Activated CD4-positive, alpha-beta T cell treated with anti-CD3 and anti-CD28 coated beads, Interleukin-2, amount 10 ng/mL, durations not matched to agents 24 days and 14 days (primary cell): ENCODE data around the gene TMA7B. TPM values are rescaled to one million over a fixed set of nuclear protein-coding genes. Genes with fewer than 3 reads are reported as not detected.

Experiments used
- DNase-seq: peaks from one replicate; pipeline ENCODE4 v3.0.0; 2022
- H3K27ac Mint-ChIP-seq: one replicate; pipeline ENCODE4 v1.8.0; 2022; ENCODE audit warnings: mild to moderate bottlenecking, mixed read lengths
- H3K27me3 Mint-ChIP-seq: one replicate; pipeline ENCODE4 v1.8.0; 2022; ENCODE audit warnings: mixed read lengths
- H3K36me3 Mint-ChIP-seq: one replicate; pipeline ENCODE4 v1.8.0; 2022; ENCODE audit warnings: low read depth, mild to moderate bottlenecking, mixed read lengths
- H3K4me1 Mint-ChIP-seq: one replicate; pipeline ENCODE4 v1.8.0; 2021; ENCODE audit warnings: mixed read lengths
- H3K4me3 Mint-ChIP-seq: one replicate; pipeline ENCODE4 v1.8.0; 2022; ENCODE audit warnings: mild to moderate bottlenecking, moderate library complexity, mixed read lengths
- H3K9me3 Mint-ChIP-seq: one replicate; pipeline ENCODE4 v1.8.0; 2021; ENCODE audit warnings: mixed read lengths
- intact Hi-C: fragments of 100-400 bp; cut with micrococcal nuclease; formaldehyde crosslinking; loops from one replicate; pipeline ENCODE4 v1.15.1; 2023
- total RNA-seq: library from RNA; stranded (reverse); gene quantifications from 2 replicates; pipeline ENCODE4 v1.2.3, GENCODE V29; 2022

Gene TMA7B
- total RNA-seq, 1 donor from 2014 or later: 0.96 TPM

DNA sequence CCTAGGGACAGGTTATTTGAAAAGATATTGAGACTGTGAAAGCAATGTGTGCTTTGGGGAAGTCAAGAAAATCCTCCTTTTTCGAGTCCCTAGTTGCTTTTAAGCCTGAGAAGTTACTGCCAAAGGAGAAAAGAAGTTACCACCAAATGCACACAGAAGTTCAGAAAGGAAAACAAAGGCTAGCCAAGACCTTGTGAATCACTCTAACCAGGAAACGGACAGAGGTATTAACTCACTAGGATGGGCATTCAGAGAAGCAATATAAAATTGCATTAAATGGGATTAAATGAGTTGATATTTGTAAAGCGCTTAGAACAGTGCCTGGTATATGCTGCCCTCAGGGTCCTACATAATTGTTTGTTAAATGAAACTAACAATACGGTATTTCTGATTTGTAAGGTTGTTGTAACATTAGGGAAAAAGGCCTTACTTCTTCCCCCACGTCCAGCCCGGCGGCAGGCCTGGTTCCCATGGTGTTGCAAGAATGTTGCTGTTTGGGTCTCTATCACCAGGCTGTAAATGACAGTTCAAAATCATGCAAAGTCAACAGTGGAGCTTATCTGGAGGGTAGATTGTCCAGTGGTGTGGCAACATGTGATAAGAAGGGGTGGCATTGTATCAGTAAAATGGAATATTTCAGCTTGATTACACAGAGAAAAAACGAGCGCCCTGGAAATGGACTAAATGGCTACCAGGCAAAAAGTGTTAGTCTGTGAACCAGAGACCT lies 7.1 kb downstream of the TMA7B start:
- H3K4me3 Mint-ChIP-seq: no peak overlapping the region
- H3K27me3 Mint-ChIP-seq: no peaks in the 10 kb centered on the region
- intact Hi-C loops: no loop called here
- peaks cover 77% of the 10 kb centered on the region for H3K36me3 Mint-ChIP-seq
- no peaks in the 10 kb centered on the region for H3K9me3 Mint-ChIP-seq
- DNase-seq: no peak
- H3K4me1 Mint-ChIP-seq: no peaks in the 10 kb centered on the region
- no peak overlapping the region for H3K27ac Mint-ChIP-seq

DNA sequence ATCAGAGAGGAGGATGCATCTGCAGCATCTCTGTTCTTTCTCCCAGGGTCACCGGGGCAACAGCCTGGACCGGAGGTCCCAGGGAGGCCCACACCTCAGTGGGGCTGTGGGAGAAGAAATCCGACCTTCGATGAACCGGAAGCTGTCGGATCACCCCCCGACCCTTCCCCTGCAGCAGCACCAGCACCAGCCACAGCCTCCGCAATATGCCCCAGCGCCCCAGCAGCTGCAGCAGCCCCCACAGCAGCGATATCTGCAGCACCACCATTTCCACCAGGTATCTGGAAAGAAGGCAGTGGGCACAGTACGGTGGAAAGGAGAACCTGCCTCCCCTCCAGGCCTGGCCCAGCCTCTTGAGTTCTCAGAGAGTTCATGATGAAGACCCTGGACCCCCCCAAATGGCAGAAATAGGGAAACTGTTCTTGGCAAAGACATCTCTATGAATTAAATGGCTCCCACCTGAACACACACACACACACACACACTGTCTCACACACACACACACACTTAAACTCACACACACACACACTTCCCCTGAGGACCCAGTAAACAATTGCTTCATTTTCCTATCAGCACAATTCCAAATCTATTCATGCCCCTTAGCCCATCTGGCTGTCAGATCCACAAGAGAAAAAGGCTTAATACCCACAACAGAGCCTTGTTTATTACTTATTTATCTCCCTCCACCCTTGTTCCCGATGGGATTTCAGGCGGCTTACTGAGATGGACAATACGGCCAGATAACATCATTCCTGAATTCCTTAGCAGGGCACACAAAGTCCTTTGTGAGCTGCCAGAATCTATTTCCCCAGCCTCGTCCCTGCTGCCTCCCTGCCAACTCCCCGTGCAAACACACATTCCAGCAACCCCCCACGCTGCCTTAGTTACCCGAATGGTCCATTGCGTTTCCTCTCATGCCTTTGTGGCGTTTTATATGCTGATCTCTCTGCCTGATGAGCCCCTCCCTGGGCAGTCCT lies 8.1 kb downstream of the TMA7B start:
- Mint-ChIP-seq H3K27ac (no peak overlapping the region), H3K4me1 (no peaks in the 10 kb centered on the region), H3K4me3 (no peak overlapping the region), H3K36me3 (peaks cover 84% of the 10 kb centered on the region), H3K27me3 (no peaks in the 10 kb centered on the region), H3K9me3 (no peaks in the 10 kb centered on the region)
- DNase-seq: no peak
- intact Hi-C loops: no loop called here

DNA sequence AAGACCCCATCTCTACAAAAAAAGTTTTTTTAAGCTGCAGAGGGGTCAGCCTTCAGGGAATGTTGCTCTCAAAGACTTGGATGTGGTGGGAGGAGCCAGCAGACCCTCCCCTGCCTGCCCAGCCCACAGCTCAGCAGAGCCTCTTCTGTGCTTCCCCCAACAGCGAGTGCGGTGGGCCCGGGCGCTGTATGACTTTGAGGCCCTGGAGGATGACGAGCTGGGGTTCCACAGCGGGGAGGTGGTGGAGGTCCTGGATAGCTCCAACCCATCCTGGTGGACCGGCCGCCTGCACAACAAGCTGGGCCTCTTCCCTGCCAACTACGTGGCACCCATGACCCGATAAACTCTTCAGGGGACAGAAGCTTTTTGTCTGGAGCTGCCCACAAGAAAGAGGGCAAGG lies 10.5 kb downstream of the TMA7B start:
- Mint-ChIP-seq H3K27ac (no peak overlapping the region), H3K4me1 (no peaks in the 10 kb centered on the region), H3K36me3 (peaks cover 80% of the 10 kb centered on the region), H3K4me3 (no peak overlapping the region), H3K27me3 (no peaks in the 10 kb centered on the region), H3K9me3 (no peaks in the 10 kb centered on the region)
- DNase-seq: no peak
- intact Hi-C loops: no loop called here

DNA sequence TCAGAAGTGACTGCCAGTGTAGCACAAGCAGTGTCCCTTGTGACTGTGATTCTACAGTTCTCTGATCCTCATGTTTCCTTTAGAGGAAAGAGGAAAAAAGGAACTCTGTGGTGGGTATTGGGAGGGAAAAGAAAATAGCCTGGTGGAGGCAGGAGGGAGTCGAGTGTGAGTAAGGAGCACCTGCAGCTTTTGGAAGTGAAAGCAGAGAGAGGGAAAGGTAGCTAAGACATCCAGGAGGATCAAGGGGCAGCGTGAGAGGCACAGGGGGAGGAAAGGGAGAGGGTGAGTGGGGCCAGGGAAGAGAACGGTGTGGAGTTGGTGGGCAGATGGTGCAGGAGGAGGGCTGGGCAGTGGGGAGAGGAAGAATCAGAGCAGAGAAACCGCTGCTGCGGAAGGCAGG lies 12.4 kb downstream of the TMA7B start:
- Mint-ChIP-seq H3K9me3 (no peaks in the 10 kb centered on the region), H3K27ac (peak overlapping the region; percentile 10), H3K36me3 (peaks cover 80% of the 10 kb centered on the region), H3K4me3 (no peak overlapping the region), H3K27me3 (no peaks in the 10 kb centered on the region), H3K4me1 (no peaks in the 10 kb centered on the region)
- intact Hi-C loops: no loop called here
- DNase-seq: no peak

DNA sequence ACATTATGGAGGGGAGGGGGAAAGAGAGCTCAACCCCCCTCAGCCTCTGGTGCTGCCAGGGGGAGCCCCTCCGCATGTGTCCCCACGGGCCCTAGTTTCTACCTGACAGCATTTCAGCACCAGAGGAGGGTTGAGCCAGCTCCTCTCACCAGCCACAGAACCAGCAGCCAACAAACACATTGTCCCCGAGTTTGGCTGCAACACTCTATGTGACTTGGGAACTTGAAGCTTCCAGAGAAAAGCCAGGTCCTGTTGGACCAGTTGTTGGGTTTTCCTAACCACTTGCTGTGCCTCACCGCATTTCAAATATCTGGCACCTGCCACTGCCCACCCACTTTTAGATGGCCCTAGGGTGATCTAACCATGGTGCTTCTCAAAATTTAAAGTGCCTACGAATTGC lies 13.5 kb downstream of the TMA7B start:
- H3K4me1 Mint-ChIP-seq: no peaks in the 10 kb centered on the region
- no peak overlapping the region for H3K27ac Mint-ChIP-seq
- no peak for DNase-seq
- intact Hi-C loops: no loop called here
- no peak overlapping the region for H3K4me3 Mint-ChIP-seq
- peaks cover 76% of the 10 kb centered on the region for H3K36me3 Mint-ChIP-seq
- H3K9me3 Mint-ChIP-seq: no peaks in the 10 kb centered on the region
- H3K27me3 Mint-ChIP-seq: no peaks in the 10 kb centered on the region

DNA sequence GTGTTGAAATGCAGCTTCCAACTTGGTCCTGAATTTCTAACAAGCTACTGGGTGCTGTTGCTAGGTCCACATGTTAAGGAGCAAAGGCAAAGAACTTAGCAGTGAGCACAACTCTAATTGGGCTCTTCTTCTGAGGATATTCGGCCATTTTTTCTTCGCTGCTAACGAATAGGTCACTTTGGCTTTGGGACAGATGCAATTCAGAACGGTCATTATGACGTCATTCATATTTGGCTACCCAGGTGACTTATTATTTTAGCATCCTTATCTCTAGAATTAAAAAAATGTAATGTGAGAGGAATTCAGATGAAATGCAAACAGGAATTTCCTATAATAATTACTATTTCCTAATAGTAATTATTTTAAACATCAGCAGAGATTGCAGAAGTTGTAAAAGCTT lies 13.9 kb downstream of the TMA7B start:
- Mint-ChIP-seq H3K27ac (no peak overlapping the region), H3K27me3 (no peaks in the 10 kb centered on the region), H3K4me3 (no peak overlapping the region), H3K4me1 (peaks cover 3% of the 10 kb centered on the region), H3K36me3 (peaks cover 72% of the 10 kb centered on the region), H3K9me3 (no peaks in the 10 kb centered on the region)
- no peak for DNase-seq
- intact Hi-C loops: no loop called here

DNA sequence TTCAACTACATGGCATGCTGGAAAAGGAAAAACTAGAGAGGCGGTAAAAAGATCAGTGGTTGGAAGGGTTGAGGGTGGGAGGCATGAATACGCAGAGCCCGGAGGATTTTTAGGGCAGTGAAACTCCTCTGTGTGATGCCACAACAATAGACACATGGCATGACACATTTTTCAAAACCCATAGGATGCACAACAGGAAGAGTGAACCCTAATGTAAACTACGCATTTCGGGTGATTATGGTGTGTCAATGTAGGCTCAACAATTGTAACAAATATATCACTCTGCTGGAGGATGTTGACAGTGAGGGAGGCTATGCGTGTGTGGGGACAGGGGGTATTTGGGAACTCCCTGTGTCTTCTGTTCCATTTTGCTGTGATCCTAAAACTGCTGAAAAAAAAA lies 18.9 kb downstream of the TMA7B start:
- no peak for DNase-seq
- intact Hi-C loops: no loop called here
- H3K27me3 Mint-ChIP-seq: no peaks in the 10 kb centered on the region
- peaks cover 13% of the 10 kb centered on the region for H3K4me1 Mint-ChIP-seq
- peaks cover 35% of the 10 kb centered on the region for H3K36me3 Mint-ChIP-seq
- H3K27ac Mint-ChIP-seq: no peak overlapping the region
- H3K4me3 Mint-ChIP-seq: no peak overlapping the region
- no peaks in the 10 kb centered on the region for H3K9me3 Mint-ChIP-seq

DNA sequence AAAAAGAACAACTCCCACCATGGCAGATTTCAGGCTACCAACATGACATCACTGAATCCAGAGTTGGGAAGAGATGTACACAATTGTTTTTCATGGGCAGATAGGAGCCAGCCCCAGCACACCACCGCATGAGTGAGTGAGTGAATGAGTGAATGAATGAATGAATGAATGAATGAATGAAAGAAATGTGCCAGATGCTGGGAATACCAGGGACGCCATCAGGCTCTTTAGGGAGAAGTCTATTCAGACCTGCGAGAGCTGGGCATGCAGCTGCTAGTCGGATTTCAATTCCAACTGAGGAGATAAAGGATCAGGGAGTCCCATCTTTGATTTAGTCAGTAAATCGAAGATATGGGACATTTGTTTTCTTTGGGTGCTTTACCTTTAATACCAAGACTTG lies 19.3 kb downstream of the TMA7B start:
- Mint-ChIP-seq H3K27me3 (no peaks in the 10 kb centered on the region), H3K4me3 (no peak overlapping the region), H3K9me3 (no peaks in the 10 kb centered on the region), H3K36me3 (peaks cover 33% of the 10 kb centered on the region), H3K4me1 (peaks cover 13% of the 10 kb centered on the region), H3K27ac (no peak overlapping the region)
- intact Hi-C loops: no loop called here
- DNase-seq: no peak

DNA sequence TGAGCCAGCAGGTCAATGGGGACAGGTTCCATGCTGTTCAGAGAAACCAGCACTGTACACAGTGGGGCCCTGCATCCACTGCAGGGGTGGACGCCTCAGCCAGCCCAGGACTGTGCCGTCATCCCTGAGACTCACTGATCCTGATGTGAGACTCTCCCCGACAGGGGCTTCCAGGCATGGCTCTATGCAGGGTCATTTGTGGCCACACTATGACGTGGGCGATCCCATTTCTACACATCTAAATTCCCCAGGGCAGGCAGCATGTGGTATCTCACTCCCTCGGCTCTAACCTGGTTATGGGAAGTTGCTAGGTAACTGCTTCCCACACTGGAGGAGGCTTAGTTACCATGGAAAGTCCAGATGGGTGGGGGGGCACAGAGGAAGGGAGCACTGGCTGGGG lies 20.4 kb downstream of the TMA7B start:
- intact Hi-C loops: no loop called here

DNA sequence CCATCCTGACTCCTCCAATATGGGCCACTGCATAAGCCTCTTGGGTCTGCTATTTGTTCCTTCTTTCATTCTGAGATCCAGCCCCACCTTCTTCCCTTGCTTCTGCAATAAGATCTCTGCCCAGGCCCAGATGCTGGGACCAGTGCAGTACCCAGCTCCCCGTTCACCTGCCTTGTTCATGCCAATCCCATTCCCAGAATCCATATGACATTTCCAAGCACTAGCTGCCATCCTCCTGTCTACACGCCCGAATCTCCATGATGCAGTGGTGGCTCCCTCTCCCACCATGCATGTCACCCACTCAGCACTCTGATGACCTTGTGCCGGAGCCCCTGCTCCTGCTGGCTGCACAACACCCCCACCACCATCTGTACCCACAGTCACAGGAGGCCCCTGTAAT lies 23.1 kb downstream of the TMA7B start:
- Mint-ChIP-seq H3K27me3 (peaks cover 2% of the 10 kb centered on the region), H3K36me3 (peaks cover 5% of the 10 kb centered on the region), H3K4me1 (peaks cover 26% of the 10 kb centered on the region), H3K27ac (no peak overlapping the region), H3K4me3 (no peak overlapping the region), H3K9me3 (no peaks in the 10 kb centered on the region)
- no peak for DNase-seq
- intact Hi-C loops: no loop called here

More for the DNA sequence above, 20.4 kb downstream of the TMA7B start:
- Mint-ChIP-seq H3K4me3 (no peak overlapping the region), H3K27ac (no peak overlapping the region), H3K27me3 (peaks cover 2% of the 10 kb centered on the region), H3K4me1 (peaks cover 21% of the 10 kb centered on the region), H3K9me3 (no peaks in the 10 kb centered on the region), H3K36me3 (peaks cover 26% of the 10 kb centered on the region)
- no peak for DNase-seq

DNA sequence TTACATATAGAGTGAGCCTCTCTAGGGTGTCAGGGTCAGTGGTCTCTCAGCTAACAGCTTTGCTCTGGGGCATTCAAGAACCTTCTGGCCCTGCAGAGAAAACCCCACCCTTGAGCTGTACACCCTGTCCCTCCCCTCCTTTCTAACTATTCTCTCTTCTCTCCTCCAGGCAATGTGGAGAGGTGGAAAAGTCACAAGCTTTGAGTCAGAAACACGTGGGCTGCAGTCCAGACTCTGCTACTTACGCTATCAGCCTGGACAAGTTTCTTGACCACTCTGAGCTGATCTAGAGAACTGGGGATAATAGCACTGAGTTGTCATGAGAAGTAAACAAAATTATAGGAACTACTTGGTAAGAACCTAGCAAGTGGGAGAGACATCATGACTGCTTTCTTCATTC lies 23.8 kb downstream of the TMA7B start:
- H3K4me3 Mint-ChIP-seq: no peak overlapping the region
- H3K9me3 Mint-ChIP-seq: no peaks in the 10 kb centered on the region
- no peak for DNase-seq
- H3K36me3 Mint-ChIP-seq: peaks cover 5% of the 10 kb centered on the region
- intact Hi-C loops: no loop called here
- peaks cover 24% of the 10 kb centered on the region for H3K4me1 Mint-ChIP-seq
- no peak overlapping the region for H3K27ac Mint-ChIP-seq
- peaks cover 7% of the 10 kb centered on the region for H3K27me3 Mint-ChIP-seq

DNA sequence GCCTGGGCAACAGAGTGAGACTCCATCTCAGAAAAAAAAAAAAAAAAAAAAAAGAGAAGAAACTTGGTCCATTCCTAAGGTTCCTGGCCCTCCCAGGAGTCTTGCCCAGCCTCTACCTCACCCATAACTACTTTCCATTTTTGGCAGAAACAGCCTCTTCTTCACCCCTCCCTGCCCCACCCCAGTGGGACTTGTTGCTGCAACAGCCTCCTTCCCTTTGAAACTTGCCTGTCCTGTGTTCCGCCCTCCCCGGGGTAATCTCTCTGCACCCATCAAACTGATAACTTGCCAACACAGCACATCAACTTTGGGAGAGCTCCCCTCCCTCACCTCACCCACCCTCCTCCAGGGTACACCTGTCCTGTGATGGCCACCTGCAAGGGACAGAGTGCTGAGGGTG lies 24.5 kb downstream of the TMA7B start:
- intact Hi-C loops: no loop called here
- Mint-ChIP-seq H3K27me3 (peaks cover 10% of the 10 kb centered on the region), H3K36me3 (peaks cover 5% of the 10 kb centered on the region), H3K4me1 (peaks cover 19% of the 10 kb centered on the region), H3K9me3 (no peaks in the 10 kb centered on the region), H3K4me3 (no peak overlapping the region), H3K27ac (no peak overlapping the region)
- DNase-seq: no peak

DNA sequence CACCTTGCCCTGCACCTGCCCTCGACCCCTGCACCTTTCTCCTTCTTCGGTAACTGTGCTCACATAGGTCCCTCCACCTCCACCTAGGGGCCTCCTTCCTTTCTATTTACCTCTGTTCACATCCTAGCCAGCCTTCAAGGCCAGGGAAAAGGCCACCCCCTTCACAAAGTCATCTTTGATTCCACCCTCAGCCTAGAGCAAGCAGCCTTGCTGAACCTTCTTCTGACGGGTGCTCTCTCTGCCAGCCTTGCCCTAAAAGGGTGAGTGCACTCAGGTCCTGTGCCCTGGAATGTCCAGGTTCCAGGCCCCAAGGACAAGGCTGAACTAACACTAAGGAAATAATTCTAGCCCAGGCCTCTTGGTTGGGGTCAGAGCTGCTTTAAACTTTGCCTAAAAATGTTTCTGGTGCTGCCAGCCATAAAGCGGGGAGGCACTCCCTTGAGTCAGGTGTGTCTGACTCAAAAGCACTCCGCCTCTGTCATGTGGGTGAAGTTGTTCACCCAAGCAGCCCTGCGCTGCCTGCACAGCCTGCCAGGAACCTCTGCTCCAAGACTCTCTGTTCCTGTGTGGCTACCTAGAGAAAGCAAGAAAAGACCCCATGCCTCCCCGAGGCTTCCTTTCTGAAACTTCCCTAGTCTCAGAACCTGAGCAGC lies 25.3 kb downstream of the TMA7B start:
- peaks cover 14% of the 10 kb centered on the region for H3K4me1 Mint-ChIP-seq
- no peaks in the 10 kb centered on the region for H3K9me3 Mint-ChIP-seq
- no peak overlapping the region for H3K27ac Mint-ChIP-seq
- no peak overlapping the region for H3K4me3 Mint-ChIP-seq
- DNase-seq: no peak
- peaks cover 1% of the 10 kb centered on the region for H3K36me3 Mint-ChIP-seq
- H3K27me3 Mint-ChIP-seq: peaks cover 11% of the 10 kb centered on the region
- intact Hi-C loops: no loop called here
